GM21526 (cell line): ENCODE data around the gene FAM181A.

ENCODE experiments used
- ATAC-seq: cut with Tn5 transposase; IDR thresholded peaks from one replicate; pipeline ENCODE4 v1.9.1; 2021; ENCODE audit warnings: moderate library complexity; ENCODE audit not compliant: unreplicated experiment, low FRiP score

FAM181A gene

DNA sequence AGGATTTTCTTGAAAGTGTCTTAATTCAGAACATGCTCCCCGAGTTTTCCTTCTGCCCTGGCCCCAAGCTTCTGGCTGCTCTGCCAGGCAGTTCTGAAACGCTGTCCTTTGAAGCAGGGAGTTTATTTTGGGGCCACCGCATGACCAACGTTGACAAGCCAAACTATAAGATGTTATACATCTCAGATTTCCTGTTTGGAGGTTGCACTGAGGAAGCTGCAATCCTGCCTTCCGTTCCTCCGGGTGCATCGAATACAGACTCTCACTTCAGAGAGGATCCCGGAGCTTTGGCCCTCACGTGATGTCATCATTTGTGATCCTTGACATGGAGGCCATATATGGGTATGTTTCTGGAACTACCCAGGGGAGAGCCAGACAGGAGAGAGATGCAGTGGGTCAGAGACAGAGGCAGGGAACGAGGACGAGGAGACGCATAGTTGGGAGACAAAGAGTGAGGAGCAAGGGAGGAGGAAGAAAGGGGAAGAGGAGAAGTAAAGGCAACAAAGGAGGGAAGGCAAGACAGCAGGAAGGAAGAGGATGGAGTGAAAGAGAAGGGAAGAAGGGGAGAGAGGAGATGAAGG is 49.4 kb downstream of the FAM181A start, which contains the start of gene ASB2:
ASB2 (minus strand) TSS at position 94 of the 581 bp plus-strand sequence. CDS start 12,031 bp downstream, outside the sequence.
- peak; percentile 11 for ATAC-seq

DNA sequence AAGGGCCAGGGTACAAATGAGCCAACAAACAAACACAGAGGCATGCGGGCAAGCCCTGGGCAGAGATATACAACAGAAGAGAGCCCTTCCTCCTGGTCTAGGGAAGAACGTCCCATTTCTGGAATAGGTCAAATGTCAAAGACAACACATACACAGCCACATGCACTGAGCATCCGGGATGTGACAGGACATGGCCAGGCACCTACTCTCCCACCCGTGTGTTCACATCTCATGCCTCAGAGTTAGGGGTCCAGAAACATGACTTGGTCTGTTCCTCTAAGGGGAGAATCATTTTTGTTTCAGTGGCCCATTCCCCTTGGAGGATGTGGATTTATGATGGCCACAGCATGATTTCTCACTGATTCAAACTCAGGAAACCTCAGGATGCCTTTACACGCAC is 50.0 kb downstream of the FAM181A start:
- no peak for ATAC-seq

DNA sequence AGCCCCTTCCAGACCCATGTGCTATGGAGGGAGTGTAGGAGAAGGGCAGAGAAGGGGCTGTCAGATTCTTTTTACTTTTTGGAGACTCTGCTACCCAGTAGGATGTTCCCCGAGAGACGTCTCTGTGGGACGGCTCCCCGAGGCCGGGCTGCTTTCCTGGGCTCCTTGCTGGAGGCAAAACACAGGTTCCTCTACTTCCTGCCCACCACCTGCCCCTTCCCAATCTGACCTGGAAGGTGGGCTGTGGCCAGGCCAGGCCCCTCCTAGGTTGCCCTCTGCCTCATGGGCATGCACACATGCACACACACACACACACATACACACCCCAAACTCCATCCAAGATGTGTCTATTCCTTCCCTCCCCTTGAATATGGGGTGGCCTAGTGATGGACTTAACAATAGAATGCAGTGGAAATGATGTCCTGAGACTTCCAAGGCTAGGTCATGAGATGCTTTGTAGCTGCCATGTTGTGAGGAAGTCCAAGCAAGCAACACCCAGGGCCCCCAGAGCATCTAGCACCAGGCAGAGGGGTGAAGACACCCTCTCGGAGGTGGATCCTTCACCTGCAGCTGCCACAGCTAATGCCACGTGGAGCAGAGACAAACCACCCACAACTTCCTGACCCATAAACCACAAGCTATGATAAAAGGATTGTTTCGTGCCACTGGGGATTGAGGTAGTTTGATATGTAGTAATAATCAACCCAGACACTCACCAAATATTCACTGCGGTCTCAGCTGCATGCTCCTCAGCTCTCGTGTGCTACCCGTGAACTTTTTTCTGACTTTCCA is 50.8 kb downstream of the FAM181A start:
- ATAC-seq, result peak; percentile 45

DNA sequence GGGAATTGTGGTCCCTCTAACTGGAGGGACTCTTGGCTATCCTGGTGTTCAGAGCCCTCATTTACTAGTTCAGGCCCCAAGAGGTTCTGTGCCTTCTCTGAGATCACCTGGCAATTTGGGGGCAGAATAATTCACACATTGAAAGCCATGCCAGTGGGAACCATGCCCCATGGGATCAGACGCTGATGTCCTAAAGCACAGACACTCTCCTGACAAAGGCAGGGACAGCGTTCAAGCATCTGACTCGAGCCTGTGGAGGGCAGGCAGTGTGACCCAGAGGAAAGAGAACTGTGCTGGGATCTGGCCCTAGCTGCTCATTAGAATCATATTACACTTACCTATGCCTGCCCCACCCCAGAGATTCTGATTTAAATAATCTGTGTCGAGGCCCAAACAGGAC is 51.6 kb downstream of the FAM181A start:
- ATAC-seq, result no peak
